ENCODE data around the gene GALNT2. TPM values are rescaled to one million over a fixed set of nuclear protein-coding genes. Genes with fewer than 3 reads are reported as not detected.

Gene GALNT2
- total RNA-seq, 1 experiment from 2014 or later, result 50.4 TPM

DNA sequence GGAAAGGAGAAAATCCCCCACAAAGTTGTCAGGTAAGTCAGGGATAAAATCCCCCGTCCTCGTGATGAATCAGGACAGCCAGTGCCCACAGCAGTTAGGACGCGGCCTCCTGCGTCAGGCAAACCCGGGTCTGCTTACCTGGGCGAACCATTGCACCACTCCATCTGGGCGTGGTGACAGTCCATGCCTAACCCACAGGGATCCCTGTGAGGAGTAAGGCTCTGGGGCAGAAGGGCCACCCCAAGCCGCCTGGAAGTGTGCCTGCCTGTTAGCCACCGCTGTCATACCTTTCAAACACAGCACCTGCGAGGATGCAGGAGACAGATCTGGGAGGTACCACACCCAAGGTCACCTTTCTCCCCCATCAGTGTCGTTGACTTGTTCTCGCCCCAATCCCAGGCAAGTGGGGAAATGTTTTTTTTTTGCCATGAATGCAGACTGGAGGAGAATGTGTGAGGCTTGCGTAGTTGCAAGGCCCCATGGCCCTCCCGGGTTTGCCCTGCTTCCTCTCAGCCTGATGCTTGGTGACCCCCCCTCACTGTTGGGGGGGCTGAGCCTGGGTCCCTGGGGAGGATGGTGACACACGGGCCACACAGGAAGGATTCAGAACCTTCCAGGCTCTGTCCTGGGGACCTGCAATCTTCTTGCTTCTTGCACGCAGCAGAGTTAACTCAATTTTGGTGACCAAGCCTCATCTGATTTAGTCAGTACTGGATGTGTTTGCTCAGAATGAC lies 252.1 kb downstream of the GALNT2 start:
- no peak for DNase-seq (ENCODE audit: low spot score)

DNA sequence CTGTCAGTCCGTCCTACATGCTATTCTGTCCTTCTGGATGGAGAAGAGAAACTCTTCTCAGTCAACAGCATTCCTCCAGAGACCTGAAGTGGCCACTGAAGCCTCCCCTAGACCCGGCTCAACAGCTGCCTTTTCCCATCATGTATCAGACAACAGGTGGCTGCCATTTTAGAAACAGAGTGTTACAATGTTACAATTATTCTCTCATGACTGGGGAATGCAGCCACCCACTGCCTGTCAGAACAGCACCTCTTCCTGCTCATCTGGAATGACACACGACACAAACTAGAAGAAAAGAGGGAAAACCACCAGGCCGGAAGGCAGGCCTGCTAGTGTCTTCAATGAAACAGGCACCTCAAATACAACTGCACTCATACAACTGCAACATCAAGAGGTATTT lies 253.8 kb downstream of the GALNT2 start:
- DNase-seq (ENCODE audit: low spot score), result no peak

- no peak for DNase-seq (ENCODE audit: low spot score)
Measured at GRCh38 chr1:230321341-230321740, 254.3 kb downstream of the GALNT2 start.

GRCh38 chr1:230321741-230322420 lies 254.8 kb downstream of the GALNT2 start:
- no peak for DNase-seq (ENCODE audit: low spot score)

GRCh38 chr1:230322421-230322756 lies 255.4 kb downstream of the GALNT2 start:
- no peak for DNase-seq (ENCODE audit: low spot score)

- no peak for DNase-seq (ENCODE audit: low spot score)
Measured at GRCh38 chr1:230322967-230323547, 256.0 kb downstream of the GALNT2 start.

DNA sequence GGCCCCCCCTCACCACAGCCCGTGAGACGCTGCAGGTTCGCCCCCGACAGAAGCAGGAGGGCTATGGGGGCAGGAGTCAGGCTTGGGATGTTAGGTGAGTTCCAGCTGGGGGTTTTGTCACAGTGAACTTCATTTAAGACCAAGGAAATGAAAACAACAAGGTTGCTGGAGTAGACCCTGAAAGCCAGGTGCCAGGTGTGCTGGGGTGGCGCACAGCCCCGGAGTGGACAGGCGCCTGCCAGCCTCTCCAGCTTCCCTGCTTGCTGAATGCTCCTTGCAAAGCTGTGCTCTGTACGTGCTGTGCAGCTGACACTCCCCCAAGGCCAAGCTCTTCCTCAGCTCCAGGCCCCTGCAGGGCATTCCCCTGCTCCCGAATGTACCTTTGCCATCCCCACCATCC lies 256.6 kb downstream of the GALNT2 start:
- no peak for DNase-seq (ENCODE audit: low spot score)

DNA sequence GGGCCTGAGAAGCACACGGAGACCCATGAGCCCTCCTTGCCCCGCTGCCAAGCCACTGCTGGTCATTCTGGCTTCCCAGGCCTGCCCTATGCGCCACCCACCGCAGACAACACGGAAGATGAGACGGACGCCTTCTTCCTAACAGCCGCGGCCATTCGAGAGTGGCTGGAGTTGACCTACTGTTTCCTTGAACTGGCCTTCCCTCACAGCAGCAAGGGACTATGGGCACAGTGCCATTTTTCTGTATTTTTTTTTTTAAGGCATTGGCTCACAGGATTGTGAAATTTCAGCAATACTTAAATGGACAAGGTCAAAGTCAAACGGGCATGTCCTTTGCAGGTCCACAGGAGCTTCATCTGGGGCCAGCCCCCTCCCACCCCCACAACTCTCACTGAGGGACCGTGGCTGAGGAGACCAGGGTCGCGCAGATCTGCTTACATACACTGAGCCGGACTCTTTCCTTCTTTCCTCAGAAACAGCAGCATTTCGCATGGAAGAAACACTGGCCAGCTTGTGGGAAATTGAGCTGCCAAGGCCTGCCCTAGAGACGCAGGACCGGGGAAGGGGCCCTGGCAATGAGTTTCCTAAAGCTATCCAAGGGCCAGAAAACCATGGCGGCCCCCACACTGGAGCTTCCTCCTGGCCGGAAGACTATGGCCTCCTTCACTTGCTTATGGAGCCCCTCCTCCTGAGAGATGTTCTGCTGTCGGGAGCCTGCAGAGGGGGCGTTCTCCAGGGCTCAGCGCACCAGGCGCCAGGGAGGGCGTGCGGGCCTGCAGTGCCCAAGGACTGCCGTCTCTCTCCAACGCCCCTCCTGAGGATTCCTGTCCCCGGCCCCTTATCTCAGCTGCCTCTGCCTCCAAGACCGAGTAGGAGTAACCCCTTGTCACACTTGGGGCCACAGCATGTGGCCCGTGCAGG lies 260.2 kb downstream of the GALNT2 start:
- no peak for DNase-seq (ENCODE audit: low spot score)

GRCh38 chr1:230327892-230328284 lies 260.9 kb downstream of the GALNT2 start:
- DNase-seq (ENCODE audit: low spot score), result no peak

DNA sequence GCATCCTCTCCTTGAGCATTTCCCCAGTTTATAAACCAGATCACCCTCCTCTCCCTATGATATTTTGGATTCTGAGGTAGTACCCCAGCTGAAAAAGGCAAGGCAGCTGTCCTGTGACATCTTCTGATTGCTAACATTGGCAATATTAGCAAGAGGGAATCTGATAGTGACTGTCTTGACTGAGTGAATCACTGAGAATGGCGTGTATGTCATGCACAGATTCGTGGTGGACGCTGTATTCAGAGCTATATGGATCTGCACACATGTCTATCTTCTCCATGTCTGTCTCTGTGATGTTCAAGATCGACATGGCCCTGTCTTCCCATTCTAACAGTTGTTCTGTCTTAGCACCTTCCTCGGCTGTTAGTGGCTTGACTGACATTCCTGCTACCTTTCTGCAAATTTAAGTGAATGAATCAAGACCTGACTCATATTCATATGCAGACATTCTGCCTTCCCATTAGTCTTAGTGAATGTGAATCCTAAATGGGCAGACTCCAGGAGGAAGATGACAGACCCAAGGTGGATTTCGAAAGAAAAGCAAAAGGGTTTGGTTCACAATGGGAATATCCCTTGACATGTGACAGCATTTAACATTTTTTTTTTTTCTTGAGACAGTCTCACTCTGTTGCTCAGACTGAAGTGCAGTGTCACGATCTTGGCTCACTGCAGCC lies 261.4 kb downstream of the GALNT2 start:
- no peak for DNase-seq (ENCODE audit: low spot score)

GRCh38 chr1:230330157-230330556 lies 263.1 kb downstream of the GALNT2 start:
- no peak for DNase-seq (ENCODE audit: low spot score)
